NCI-H526 treated with DMSO at 0.1 percent for 48 hours (cell line): ENCODE measurements around the gene DDX59.

Source experiments
- DNase-seq: peaks from one replicate; lab custom pipeline; 2025; lab: John Stamatoyannopoulos, UW

The DDX59 gene

GRCh38 chr1:200629876-200630514 is 39.7 kb downstream of the DDX59 start:
- DNase-seq, result no peak

- no peak for DNase-seq
Observed at GRCh38 chr1:200628223-200628881, 41.4 kb downstream of the DDX59 start.

DNA sequence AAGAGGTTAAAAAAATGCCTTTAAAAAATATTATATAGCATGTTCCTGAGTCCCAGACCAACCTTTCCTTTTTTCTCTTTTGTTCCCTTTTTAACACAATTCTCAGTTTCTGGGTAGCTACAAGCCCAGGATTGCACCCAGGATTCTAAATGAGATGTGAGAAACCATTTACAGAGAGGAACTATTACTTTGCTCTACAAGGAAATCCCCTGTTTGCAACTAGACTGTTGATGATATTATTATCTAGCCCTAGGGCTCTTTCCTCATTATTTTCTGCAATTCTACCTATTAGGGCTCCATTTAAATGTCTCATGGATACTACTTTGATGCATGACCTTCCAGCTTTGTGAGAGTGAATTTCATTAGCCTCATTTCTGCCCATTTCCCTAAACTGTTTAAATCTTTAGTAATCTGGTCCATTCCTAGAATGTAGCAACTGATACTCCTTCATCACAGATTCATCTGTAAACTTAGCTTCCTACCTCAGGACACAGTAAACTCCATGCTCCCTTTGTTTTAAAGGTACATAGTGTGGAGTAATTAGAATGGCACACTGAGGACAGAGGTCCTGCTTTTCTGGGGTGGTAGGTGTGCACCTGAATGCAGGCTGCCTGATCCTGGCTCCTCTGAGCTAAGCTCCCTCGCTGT is 42.0 kb downstream of the DDX59 start:
- no peak for DNase-seq

DNA sequence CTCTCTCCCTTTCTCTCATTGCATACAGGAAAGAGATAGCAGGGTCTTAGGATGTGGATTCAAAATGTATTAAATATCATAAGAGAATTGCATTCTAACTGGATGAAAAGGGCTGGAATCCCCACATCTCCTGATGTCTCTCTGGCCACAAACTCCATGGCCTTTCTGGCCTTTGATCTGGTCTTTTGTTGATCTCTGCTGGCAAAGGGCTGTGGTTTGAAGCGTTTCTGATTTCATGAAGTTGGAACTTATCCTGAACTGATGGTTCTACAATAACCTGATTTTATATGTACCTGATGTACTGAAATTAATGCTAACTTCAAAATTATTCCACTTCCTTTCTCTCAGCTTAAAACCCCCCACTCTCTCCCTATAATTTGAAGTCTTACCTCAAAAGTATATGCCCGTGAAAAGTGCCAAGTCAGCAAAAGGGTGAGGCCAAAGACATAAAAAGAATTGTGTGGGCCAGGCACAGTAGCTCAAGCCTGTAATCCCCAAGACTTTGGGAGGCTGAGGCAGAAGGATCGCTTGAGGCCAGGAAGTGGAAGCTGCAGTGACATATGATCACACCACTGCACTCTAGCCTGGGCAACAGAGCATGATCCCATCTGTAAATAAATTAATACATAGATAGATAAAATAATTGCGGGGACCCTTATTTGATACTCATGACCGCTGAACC is 42.7 kb downstream of the DDX59 start:
- no peak for DNase-seq

GRCh38 chr1:200625381-200625824 is 44.3 kb downstream of the DDX59 start:
- no peak for DNase-seq

- no peak for DNase-seq
Observed at GRCh38 chr1:200624679-200625335, 44.9 kb downstream of the DDX59 start.

DNA sequence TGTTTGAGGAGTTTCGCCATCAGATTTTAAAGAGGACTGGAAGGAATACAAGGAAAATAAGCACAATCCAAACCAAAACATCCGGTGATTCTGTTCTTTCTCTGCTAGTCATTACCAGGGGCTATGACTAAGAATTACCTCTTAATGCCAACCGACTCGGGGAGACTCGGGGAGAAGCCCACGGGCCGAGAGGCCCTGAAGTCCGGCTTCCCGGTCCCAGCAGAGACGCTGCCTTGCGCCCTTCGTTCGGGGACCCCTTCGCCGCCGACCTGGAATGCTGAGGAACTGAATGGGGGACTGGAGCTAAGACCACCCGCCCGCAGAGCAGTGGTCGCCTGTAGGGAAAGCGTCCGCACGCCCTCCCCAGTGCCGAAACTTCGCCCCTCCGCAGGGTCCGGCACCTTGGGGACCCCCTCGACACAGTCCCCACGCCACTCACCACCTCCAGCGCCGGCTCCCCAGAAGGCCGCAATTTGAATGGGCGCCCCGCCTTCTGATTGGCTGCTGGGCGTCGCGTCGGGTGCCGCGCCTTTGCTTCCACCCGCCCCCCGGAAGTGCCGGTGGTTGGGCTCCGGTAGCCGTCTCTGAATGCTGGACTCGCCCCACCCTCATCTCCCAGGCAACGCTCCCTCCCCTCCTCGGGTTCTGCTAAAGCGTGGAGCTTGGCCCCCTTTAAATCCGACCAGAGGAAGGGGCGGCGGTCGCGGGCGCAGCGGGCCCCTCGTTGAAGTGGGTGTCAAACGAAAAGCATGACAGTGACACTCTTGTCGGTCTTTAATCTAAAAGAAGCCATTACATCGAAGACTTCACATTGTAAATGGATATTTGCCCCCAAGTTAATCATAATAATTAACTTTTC is 49.2 kb downstream of the DDX59 start, which contains the start of gene KIF14:
TSS of gene KIF14 (minus strand) at position 479 of the 859 bp plus-strand sequence. CDS start 2,028 bp downstream, outside the sequence.
- peak; percentile 65 for DNase-seq

GRCh38 chr1:200619894-200620272 is 49.8 kb downstream of the DDX59 start:
- DNase-seq, result no peak

GRCh38 chr1:200610846-200611245 is 58.9 kb downstream of the DDX59 start:
- no peak for DNase-seq

DNA sequence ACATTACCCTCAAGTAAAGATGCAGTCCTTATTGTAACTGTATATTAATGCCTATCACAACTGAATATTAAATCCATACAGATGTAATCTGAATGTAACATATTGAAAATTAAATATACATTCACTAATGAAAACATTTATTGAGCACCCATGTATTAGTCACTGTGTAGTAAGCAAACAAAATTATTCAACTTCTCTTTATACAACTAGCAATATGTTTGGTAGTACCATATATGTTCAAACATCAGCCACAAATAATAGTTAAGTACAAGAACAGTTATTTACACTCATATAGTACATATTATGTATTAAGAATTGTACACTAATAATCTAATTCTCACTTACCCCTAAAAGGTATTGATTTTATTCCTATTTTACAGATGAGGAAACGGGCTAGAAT is 67.1 kb downstream of the DDX59 start:
- DNase-seq, result no peak
